C1 segment of cervical spinal cord (tissue), 14 donors: ENCODE measurements around the gene DST.
"Not testable (repeated sequence)": the region's sequence is repeated elsewhere in the genome, so short reads cannot be mapped to it uniquely, and the experiment has no call there.

Experiments used
- DNase-seq, 14 donors: peaks; one replicate each; lab custom pipeline; 2025; lab: John Stamatoyannopoulos, UW

Gene DST

GRCh38 chr6:56663344-56663743 lies 20.7 kb upstream of the DST start:
- DNase-seq: no peak

GRCh38 chr6:56661338-56661737 lies 18.6 kb upstream of the DST start:
- not testable (repeated sequence) for DNase-seq

DNA sequence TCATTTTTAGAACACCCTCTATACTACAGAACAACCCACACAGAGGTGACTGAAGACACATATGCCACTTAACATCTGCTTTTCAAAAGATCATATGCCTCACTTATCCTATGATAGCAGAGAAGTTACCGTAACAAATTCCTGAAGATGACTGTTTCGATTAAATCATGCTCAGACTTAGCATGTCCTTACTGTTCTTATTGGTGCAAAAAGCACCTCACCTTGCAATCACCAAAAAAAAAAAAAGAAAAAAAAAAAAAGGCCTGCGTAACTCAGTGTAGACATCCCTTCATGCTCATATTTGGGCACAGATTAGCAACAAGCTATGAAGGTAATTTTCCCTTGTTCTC lies 17.7 kb upstream of the DST start:
- DNase-seq: no peak

- no peak for DNase-seq
Observed at GRCh38 chr6:56659721-56660380, 17.2 kb upstream of the DST start.

DNA sequence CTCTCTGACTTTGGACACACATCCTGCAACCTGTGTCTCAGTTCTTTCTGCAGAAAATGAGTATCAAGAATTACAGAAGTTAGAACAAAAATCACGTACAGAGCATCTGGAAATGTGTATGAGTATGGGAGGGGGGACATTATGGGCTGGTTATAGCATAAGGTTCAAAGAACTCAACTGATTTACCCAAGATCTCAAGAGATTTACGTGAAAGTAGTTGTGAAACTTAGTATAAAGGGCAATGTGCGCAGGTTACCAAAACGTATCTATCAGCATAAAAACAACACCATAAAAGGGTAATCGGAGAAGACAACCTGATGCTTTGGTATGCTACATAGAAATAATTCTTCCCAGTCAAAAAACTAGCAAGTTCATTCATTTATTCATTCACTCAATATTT lies 15.6 kb upstream of the DST start:
- no peak for DNase-seq

DNA sequence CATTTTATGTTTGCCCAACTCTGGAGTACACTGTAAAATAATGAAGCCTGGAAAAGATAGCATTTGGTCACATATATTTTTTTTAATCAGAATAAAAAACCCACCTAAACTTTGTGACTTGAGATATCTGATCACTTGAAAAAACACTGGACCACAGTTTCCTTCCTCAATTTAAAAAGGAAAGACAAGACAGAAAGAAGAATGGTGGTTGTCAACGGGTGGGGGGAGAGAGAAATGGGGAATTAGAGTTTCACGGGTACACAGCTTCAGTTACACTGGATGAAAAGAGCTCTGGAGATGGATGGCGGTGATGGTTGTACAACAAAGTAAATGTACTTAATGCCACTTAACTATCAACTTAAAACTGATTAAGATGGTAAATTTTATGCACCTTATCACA lies 14.7 kb upstream of the DST start:
- no peak for DNase-seq

DNA sequence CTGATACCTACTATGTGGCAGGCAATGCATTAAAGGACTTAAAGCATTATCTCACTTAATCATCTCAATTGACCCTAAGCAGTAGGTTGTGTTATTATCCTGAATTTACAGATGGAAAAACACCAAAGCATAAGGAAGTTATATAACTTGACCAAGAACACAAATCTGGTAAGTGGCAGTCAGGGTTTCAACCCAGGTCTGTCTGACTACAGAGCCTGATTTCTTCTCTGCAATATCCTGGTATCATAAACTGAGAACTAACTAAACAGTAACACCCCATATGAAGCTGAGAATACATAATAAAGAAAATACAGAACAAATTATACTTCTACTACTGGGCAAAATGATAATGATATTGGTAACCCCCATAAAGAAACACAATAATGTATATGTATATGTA lies 13.8 kb upstream of the DST start:
- DNase-seq: no peak

DNA sequence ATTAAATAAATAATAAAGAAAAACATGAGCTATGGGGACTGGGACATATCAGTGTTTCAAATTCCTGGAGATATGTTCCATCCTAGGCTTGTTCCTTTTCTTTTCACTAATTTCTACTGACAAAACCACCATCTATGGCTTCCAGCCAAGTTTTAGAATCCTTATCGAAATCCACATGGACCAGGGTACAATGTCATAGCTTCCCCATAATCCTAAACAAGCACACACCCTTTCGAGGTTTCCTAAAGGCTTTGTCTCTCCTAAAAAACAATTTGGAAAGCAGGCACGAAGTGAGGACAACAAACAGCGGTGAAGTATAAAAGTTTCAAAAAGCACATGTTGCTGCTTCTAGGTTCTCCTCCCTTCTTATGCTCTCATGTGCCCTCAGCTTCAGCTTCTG lies 13.3 kb upstream of the DST start:
- DNase-seq: no peak

GRCh38 chr6:56655249-56655648 lies 12.6 kb upstream of the DST start:
- no peak for DNase-seq

GRCh38 chr6:56652994-56653393 lies 10.3 kb upstream of the DST start:
- no peak for DNase-seq

DNA sequence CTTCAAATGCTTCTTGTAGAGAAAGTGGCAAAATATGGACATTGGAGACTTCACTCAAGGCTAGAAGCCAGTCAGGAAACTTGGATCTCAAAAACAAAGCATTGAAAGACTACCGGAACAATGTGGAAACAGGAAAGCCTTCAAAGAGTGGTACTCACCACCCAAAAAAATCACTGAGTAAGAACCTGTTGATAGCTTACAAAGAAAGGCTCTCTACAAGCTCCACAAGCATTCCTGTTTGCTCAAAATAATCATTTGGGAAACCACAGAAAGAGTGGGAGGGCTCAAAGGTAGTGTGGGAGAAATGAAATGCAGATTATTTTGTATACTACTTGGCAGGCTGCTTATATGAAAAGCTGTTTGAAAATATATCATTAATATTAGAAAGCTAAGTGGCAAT lies 9.5 kb upstream of the DST start:
- no peak for DNase-seq

- DNase-seq: no peak
Observed at GRCh38 chr6:56650191-56650590, 7.5 kb upstream of the DST start.

- no peak for DNase-seq
Observed at GRCh38 chr6:56649782-56650181, 7.1 kb upstream of the DST start.

GRCh38 chr6:56649053-56649769 lies 6.5 kb upstream of the DST start:
- DNase-seq: no peak

DNA sequence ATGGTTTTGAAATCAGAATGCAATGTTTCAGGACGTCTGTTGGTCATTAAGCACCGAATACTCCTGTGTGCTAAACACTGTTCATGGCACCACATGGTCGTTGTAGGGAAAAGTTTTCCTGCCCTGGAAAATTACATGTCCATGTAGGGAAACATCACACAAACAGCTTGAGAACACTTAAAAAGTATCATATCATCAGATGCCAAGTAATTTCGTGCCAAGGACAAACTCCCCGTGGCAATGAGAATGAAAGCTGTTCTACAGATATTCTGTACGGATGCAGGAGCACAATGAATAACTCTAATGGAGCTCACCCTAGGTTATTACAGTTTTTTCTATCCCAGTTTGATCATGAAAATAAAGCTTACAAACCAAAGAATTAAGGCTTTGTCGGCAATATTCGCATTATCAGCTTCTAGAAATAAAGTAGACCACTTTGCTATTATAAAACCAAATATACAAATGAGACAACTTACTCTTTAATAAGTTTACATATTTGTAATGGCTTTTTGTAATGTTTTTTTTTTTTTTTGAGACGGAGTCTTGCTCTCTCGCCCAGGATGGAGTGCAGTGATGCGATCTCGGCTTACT lies 4.6 kb upstream of the DST start:
- DNase-seq: peak in 1 of 14 donors; percentile 7

DNA sequence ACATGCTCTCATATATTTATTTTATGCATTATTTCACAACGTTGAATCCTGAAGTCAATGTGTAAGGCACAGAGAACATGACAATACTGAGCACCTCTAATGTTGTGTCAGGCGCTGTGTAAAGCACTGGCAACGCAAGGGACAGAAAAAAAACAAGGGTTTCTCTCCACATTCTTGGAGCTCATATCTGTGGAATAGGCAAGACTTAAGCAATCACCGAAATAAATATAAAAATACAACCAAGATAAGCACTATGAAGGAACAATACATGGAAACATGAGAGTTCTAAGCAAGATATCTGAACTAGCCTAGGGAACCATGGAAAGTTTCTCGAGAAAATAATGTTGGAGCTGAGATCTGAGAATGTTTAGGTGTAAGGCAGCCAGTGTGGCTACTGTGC lies 1.7 kb upstream of the DST start:
- no peak for DNase-seq

DNA sequence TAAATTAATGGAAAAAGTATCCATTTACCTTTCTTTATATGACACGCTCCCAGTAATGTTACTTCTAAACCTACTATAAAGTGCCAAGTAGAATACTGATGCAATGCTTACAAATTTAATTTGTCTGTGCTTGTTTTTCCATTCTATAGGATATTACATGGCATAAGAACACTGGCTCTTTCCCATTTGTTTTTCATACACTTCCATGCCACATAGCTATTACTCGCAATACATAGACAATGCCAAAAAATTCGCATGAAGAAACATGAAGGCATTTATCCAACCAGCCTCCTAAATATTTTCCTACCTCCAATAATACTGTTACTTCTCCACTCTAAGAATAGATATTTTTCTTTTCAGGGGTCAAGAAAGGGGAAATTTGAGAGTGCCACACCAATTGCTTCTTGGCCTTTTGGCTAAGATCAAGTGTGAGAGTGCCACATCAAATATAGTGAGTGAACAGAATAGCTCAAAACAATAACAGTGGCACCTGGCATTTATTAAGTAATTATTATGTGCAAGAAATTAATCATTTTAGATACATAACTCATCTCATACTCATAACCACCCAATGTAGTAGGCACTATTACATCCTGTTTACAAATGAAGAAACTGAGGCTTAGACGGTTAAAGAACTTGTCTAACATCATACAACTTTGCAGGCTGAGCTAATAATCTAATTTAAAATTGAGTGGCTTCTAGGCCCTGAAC lies 845 bp upstream of the DST start:
- DNase-seq: no peak

GRCh38 chr6:56640374-56640773 lies 2.3 kb downstream of the DST start:
- DNase-seq: no peak

- DNase-seq: no peak
Observed at GRCh38 chr6:56638760-56639159, 3.9 kb downstream of the DST start.

DNA sequence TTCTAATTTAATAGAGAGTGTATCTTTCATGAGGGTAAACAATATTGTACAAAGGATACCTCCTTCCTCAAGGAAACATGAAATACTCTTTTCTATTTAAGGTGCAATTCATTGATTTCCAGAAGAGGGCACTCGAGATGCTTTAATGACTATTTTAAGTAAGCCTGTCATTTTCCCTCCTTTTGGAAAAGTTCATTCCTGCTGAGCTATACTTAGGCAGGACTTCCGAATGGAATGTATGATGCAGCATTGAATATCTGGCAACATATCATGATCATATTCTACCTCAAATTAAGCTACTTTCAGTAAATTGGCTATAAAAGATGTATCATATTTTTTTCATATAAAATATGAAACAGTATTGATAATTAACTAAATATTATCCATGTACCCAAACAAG lies 5.0 kb downstream of the DST start:
- peak in 1 of 14 donors; percentile 49 for DNase-seq

GRCh38 chr6:56628105-56628504 lies 14.6 kb downstream of the DST start:
- DNase-seq: no peak

DNA sequence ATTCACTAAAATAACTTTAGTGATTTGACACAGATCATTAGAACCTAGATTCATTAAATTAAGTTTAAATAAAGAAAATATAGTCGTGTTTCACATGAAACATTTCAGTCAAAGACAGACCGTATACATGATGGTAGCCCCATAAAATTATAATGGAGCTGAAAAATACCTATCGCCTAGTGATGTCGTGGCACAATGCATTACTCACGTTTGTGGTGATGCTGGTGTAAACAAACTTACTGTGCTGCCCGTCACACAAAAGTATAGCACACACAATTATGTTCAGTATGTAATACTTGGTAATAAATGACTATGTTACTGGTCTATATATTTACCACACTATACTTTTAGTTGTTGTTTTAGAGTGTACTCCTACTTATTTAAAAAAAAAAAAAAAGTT lies 17.3 kb downstream of the DST start:
- no peak for DNase-seq

DNA sequence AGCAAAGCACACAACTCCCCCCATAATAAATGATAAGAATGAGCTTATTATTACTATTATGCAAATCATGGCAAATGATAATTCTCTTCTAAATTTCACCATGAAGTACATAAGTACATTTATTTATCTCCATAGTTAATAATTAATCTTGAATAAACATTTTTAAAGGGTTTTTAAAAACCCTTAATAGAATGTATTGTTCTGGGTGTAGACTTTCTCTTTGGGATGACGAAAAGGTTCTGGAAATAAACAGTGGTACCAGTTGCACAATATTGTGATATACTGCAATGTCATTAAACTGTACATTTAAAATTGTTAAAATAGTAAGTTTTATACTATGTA lies 18.0 kb downstream of the DST start:
- DNase-seq: no peak
